Measurements from ENCODE around the gene USP13.
"Not testable (repeated sequence)": the region's sequence is repeated elsewhere in the genome, so short reads cannot be mapped to it uniquely, and the experiment has no call there.

Gene USP13

GRCh38 chr3:179738998-179739397, 86.2 kb downstream of the USP13 start:
- DNase-seq (ENCODE audit: low read depth), result no peak

DNA sequence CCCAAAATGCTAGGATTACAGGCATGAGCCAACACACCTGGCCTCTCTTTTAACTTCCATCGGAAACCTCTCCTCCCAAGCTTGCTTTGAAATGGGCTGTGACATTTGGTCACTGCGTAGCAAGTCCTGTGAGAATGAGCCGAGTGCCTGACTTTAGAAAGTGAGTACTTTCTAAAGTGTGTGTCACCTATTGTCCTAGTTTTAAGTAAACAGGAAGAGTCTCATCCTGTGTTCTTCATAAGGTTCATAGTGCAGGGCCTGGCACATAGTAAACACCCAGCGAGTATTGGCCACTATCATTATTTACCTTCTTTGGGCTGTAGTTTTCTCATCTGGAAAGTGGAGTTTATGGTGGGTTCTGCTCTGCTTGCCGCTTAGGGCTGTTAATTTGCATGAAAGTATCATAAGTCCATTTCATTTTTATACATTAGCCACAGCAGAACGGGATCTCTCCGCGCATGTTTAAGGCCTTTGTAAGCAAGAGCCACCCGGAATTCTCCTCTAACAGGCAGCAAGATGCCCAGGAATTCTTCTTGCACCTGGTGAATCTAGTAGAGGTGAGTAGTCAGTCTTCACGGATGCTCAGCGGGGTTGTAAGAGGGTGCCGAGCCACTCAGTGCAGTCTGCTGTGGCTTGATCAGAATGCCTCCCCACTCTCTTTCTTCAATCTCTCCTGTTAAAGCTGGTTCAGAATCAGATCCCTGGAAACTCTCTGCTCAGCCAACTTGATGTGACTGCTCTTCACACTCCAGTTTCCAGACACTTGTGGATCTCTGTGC, 87.2 kb downstream of the USP13 start:
- DNase-seq (ENCODE audit: low read depth), result no peak

GRCh38 chr3:179743913-179744312, 91.1 kb downstream of the USP13 start:
- DNase-seq (ENCODE audit: low read depth), result no peak

GRCh38 chr3:179744667-179745066, 91.8 kb downstream of the USP13 start:
- DNase-seq (ENCODE audit: low read depth), result no peak

GRCh38 chr3:179745079-179745478, 92.2 kb downstream of the USP13 start:
- no peak for DNase-seq (ENCODE audit: low read depth)

DNA sequence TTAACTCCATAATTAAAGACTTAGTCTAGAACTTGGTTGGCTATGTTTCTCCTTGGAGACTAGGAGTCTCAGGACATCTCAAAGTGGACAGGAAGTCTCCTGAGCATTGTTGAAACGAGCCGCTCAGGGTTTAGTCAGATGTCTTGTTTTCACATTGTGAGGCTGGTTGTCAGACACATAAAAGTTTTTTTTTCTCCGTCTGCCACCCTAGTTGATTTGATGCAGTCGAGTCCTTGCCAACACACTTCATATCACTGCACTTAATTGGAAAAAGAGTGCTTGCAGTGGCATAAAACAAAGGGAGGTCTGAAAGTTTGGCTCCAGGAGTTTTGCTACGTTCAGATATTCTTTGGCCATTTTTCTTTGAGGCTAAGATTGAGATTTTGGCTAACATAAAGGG, 92.9 kb downstream of the USP13 start:
- no peak for DNase-seq (ENCODE audit: low read depth)

DNA sequence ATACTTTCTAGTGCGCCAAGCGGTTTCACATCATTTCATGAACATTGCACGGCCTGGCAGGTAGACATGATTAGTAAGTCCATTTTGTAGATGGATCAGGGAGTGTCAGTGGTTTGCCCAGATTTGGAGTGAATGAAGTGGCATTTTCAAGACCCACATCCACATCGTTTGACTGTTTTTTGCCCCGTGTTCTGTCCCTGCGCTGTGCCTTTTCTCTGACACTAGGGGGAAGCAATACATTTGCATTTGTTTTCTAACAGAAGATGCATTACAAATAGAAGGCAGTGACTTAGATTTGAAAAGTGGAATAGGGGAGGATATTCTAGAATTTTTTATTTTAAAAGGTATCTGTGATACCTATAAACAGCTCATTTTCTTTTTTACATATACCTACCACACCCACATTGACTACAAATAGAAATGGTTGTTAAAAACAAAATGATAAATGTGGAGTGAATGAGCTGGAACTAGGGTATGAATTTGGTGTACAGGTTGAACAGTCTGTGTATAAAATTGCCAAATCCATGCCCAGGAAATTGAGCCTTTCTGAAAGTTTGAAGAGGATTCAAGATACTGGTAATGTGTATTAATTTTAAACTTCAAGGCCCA, 98.0 kb downstream of the USP13 start:
- no peak for DNase-seq (ENCODE audit: low read depth)

DNA sequence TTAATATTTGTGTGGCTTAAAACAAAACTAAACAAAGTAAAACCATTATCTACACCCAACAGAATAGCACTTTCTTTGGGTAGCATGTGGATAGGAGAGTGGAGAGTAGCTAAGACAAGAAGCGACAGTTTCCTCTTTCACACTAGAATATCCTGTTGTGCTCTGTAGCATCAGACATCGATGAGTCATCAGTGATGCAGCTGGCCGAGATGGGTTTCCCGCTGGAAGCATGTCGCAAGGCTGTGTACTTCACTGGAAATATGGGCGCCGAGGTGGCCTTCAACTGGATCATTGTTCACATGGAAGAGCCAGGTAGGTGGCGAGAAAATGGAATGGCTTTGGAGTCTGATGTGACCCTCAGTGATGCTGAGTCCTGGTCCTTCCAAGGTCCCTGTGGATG, 108.1 kb downstream of the USP13 start:
- no peak for DNase-seq (ENCODE audit: low read depth)

DNA sequence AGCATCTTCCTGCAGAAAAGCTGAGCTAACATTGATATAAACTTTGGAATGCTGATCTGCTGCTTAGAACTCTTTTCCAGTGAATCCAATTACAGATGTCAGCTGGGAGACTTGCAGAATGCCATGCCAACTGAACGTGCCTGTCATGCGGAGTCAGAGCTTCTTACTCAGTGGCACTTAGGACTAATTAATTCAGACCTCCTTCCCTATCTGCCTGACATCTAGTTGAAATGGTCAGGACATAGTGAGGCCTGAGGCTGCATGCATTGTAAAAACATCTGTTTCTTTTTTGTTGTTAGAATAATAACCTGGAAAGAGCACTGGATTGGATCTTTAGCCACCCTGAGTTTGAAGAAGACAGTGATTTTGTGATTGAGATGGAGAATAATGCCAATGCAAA, 112.6 kb downstream of the USP13 start:
- no peak for DNase-seq (ENCODE audit: low read depth)

DNA sequence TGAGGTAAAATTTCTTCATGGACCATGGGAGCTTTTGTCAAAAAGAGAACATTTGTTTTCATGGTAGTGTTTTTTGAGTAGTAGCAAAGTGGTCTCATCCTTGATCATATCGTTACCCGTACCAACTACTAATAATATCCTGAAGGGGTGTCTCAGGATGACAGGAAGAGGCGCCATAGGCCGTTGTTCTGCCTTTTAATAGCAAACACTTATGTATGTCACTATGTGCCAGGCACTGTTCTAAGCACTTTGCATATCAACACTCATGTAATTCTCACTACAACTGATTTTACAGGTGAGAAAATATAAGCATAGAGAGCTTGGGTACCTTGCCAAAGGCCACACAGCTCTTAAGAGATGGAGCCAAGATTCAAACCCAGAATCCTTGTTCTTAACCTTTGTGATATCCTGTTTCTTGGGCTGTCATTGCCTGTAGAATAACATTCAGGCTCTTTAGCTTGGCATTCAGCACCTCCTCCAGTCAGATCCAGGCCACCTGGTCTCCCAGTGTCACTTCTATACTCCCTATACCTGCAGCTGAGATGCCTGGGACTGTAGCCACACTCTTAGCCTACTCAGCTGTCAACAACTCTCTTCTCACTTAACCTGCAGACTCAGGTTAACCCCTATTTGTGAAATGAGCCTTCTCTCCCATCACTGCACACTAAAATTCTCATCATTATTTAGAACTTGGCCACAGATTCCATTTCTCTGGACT, 113.7 kb downstream of the USP13 start:
- no peak for DNase-seq (ENCODE audit: low read depth)

GRCh38 chr3:179768080-179768479, 115.2 kb downstream of the USP13 start:
- DNase-seq (ENCODE audit: low read depth), result no peak

- no peak for DNase-seq (ENCODE audit: low read depth)
Observed at GRCh38 chr3:179769411-179770247, 116.8 kb downstream of the USP13 start.

GRCh38 chr3:179771797-179772196, 119.0 kb downstream of the USP13 start:
- DNase-seq (ENCODE audit: low read depth), result no peak

DNA sequence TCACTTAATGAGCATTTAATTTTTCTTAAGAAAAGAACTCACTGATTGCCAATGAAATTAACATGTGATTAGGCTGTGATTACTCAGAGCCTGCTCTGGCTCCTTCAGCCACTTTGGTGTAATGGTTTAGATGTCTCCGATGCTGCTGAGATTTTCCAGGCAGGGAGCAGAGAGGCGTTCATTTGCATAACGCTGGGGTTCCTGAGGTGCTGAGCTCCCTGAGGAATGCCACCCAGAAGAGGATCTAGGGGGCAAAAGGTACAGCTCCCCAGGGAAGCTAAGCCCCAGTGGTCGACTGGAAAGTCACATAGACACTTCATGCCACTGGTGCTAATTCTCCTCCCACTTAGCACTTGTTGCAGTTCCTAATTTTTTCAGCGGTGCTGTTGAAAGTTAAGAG, 119.5 kb downstream of the USP13 start:
- DNase-seq (ENCODE audit: low read depth), result no peak

DNA sequence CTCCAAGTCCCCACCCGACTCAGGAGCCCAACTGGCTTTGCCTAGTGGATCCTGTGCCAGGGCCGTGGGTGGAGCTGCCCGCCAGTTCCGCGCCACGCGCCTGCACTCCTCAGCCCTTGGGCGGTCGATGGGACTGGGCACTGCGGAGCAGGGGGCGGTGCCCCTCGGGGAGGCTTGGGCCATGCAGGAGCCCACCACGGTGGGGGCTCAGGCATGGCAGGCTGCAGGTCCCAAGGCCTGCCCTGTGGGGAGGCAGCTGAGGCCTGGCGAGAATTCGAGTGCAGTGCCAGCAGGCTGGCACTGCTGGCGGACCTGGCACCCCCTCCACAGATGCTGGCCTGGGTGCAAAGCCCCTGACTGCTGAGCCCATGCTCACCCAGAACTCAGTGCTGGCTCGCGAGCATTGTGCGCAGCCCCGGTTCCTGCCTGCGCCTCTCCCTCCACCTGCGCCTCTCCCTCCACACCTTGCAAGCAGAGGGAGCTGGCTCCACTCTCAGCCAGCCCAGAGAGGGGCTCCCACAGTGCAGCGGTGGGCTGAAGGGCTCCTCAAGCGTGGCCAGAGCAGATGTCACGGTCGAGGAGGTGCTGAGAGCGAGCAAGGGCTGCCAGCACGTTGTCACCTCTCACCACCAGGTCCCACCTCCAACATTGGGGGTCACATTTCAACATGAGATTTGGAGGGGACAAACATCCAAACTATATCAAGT, 122.7 kb downstream of the USP13 start:
- no peak for DNase-seq (ENCODE audit: low read depth)

- DNase-seq (ENCODE audit: low read depth), result not testable (repeated sequence)
Observed at GRCh38 chr3:179782841-179783240, 130.0 kb downstream of the USP13 start.

GRCh38 chr3:179788996-179789395, 136.2 kb downstream of the USP13 start:
- no peak for DNase-seq (ENCODE audit: low read depth)

DNA sequence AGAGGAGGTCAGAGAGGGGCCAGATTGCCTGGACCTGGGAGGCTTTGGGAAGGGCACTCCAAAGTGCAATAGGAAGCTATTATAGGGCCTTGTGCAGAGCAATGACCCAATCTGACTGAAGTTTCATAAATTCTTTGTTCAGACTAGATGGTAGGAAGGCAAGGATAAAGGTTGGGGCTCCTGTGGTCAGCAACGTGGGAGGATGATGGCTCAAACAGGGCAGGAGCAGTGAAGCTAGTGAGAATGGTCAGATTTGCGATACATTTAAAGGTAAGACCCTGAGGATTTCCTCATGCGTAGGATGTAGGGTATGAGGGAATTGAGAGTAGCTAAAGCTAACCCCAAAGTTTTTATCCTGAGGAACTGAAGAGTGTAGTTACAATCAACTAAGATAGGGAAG, 139.0 kb downstream of the USP13 start:
- no peak for DNase-seq (ENCODE audit: low read depth)

- DNase-seq (ENCODE audit: low read depth), result no peak
Observed at GRCh38 chr3:179794355-179794754, 141.5 kb downstream of the USP13 start.

- DNase-seq (ENCODE audit: low read depth), result no peak
Observed at GRCh38 chr3:179796421-179796820, 143.6 kb downstream of the USP13 start.

DNA sequence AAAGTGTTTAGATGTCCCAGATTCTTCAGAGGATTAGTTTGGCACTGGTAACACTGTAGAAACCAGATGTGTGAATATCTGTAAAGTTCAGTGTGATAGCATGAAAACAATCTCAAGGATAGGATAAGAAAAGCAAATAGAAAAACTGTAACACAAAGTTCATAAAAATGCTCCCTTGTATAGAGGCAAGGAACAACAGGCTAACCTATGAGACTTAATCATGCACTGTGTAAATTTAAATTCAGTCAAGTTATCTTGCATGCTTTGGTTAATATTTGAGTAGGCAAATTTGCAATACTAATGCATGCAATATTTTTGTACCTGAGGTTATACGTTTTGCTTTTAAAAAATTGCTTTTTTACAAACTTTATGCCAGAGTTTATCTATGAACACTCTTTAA, 144.4 kb downstream of the USP13 start:
- no peak for DNase-seq (ENCODE audit: low read depth)

- no peak for DNase-seq (ENCODE audit: low read depth)
Observed at GRCh38 chr3:179801263-179801662, 148.4 kb downstream of the USP13 start.

Data from activated T-cell treated with anti-CD3 and anti-CD28 coated beads for 24 hours (primary cell).